Measurements from ENCODE around the gene APRT.

The APRT gene

DNA sequence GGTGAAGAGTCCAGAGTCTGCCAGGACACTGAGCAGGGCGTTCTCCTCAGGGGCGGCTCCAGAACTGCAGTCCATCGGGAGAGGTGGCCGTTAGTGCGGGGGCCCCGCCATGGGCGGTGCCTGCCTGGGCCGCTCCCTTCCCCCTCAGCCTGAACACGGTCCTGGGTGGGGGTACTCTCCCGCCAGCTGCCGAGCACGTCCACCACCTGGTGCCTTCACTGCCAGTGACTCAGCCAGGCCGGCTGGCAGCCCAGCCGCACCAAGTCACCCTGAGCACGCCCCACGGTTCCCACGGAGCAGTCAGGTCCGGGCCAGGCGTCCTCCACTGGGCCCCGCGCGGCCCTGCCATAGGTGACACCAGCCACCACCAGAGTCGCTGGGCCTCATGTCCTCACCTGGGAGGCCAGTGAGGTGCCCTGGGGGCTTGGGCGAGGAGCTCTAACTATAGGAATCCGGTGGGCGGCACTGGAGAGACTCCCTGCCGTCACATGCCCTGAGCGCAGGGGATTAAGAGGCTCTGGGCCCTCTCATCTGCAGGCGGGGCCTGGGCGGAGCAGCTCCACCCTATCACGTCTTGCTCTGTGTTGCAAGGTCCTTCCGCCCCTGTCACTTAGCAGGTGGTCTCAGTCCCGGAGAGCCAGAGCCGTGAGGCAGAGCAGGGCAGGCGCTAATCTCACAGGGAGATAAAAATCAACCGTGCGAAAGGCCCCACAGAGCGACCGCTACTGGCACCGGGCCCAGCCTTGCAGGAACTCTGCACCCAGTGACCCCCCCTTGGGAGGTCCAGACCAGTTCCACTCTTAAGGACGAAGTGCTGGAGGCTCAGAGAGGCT lies 41.1 kb downstream of the APRT start:
- no peak for DNase-seq

DNA sequence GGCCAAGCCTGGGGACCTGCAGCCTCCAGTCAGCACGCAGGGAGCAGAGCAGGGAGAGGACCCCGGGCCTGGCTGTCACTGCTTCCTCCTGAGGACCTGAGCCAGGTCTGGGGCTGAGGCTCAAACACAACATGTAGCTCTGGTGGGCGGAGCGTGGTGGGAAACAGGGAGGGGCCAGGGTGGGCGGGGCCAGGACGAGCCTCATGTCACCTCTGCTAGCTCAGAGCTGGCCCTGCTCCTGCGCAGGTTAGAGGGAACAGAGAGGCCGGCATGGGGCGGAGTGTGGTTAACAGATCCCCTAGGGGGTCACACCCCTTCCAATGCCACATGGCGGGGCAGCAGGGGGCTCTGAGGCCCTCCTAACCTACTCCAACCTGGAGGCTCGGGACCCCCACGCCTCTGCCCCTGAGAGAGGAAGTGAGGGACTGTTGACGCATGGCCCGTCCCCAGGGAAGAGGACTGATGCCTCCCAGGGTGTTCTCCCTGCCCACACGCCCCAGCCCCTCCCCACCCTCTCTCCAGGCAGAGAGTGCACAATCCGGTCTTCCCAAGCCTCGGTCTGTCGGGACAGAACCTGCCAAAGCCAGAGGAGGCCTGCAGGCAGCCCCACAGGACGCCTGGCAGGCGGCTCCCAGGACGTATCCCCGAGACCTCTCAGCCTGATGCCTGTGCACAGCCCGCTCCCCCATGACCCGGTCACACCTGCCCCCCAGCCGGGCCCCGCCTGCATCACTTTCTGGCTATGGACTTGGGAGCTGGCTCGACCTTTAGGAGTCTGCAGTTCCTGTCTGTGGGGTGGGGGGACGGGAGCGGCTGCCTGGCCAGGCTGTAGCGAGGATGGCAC lies 41.9 kb downstream of the APRT start:
- no peak for DNase-seq

GRCh38 chr16:88768071-88768783 lies 43.5 kb downstream of the APRT start:
- DNase-seq, result peak; percentile 45

DNA sequence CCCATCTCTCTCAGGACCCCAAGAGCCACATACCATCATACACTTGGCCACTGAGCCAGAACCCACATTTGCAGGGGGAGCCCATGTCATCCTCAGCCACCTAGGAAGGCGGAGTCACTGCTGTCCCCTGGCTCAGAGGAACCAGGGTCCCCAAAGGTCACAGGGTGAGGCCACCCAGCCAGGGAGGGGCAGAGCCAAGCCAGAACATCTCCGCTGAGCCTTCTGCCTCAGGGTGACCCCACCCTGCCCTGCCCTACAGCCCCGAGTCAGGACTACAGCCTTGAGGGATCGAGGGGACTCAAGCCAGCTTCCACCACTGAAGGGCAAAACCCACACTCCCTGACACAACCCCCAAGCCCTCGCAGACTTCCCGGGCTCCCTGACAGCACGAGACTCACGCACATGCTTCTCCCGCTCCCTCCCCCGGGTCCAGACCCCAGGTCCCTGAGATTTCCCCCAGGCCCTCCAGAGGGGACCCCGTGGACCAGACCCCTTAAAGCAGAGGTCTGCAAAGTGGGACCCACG lies 44.1 kb downstream of the APRT start:
- no peak for DNase-seq

- no peak for DNase-seq
Observed at GRCh38 chr16:88766975-88767374, 44.8 kb downstream of the APRT start.

GRCh38 chr16:88764913-88765349 lies 46.8 kb downstream of the APRT start:
- no peak for DNase-seq

GRCh38 chr16:88764080-88764479 lies 47.6 kb downstream of the APRT start:
- no peak for DNase-seq

GRCh38 chr16:88763502-88764053 lies 48.1 kb downstream of the APRT start:
- no peak for DNase-seq

DNA sequence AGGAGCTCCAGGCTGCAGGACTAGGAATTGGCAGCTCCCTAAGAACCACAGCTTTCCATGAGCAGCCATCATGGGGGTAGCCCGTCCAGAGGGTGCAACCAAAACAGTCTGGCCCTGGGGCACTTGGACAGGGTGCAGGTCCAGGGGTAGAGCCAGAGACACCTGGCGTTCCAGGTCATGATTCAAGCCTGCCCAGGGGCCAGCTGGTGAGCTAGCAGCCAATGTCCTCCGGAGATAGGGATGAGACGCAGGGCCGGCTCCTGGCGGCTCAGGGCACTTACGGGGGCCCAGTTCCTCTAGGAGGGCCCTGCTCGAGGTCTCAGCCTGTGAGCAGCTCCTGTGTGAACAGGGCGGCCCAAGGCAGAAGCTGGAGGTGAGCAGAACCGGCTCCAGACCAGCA lies 48.8 kb downstream of the APRT start:
- DNase-seq, result no peak

DNA sequence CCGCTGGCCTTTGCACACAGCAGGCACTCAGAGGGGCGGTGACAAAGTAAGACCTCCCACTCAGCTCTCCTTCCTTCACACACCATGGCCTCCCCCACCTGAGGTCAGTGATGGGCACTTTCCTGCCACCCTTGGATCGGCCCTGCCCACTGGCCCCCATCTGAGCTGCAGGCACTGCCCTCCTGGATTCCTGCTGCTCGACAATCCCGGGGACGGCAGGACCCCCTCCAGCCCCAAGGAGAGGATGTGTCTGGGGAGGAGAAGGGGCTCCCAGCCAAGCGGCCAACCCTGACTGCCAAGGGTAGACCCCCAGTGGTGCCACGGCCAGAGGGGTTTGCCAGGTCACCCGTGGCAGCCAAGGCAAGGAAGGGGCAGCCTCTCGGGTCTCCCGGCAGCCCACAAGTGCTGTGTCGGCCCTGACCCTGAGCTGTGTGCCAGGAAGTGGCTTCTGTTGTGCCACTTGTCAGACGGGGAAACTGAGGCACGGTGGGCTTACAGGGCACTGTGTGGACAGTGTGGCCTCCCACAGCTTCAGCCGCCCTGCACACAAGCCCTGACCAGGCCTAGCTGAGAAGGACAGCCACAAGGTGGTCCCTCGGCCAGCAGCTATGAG lies 49.4 kb downstream of the APRT start:
- no peak for DNase-seq

DNA sequence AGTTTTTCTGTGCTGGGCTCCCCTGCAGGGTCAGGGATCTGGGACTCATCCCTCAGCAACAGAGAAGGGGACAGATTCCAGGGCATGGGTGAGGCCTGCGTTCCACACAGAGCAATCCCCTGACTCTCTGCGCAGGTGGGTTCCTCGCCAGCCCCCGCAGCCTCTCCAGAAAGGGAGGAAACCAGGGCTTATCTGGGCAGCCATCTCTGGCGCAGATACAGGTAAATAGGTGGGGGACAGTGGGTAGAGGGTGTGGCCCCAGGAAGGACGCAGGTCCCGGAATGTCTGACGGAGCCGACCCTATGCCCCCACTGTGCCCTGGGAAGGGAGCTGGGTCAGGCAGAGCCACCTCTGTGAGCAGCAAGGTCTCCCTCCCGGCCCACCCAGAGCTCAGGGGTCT lies 49.9 kb downstream of the APRT start:
- no peak for DNase-seq

DNA sequence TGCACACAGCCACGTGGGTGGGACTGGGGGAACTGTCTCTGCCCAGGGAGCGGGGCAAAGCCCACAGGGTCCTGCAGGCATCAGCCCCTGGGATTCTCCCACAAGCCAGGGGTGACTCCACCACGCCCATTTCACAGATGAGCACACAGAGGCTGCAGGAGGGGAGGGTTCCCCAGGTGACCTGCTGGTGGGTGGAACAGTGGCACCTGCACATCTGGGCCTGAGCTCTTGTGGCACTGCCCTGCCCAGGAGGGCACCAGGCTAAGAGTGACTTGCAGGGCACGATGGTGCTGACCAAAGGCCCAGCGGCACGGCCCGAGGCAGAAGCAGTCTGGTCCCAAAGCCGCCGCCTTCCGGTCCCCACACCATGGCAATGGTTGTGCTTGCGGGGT lies 50.6 kb downstream of the APRT start:
- DNase-seq, result no peak

DNA sequence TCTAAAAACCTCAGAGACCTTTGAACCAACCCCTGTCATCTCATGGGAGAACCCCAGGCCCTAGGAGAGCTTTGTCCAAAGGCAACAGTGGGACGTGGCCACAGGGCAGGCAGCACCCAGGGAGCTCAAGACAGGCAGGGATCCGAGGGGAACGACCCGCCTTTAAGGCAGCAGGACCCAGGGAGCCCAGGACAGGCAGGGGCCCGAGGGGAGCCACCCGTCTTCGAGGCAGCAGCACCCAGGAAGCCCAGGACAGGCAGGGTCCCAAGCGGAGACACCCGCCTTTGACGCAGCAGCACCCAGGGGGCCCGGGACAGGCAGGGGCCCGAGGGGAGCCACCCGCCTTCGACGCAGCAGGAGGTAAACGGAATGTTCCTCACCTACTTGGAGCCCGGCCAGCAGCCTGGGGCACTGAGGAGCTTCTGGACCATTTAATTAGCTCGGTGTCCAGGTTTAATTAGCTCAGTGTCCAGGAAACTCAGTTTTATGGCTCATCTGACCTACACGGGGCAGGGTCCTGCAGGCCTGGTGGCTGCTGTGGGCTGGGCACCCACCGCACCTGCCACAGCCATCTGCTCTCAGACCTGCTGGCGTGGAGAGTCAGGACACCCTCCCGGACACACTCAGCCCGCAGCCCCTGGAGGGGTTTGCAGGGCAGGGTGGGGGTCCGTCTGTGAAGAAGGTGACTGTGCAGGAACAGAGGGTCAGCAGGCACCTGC lies 51.1 kb downstream of the APRT start:
- no peak for DNase-seq

DNA sequence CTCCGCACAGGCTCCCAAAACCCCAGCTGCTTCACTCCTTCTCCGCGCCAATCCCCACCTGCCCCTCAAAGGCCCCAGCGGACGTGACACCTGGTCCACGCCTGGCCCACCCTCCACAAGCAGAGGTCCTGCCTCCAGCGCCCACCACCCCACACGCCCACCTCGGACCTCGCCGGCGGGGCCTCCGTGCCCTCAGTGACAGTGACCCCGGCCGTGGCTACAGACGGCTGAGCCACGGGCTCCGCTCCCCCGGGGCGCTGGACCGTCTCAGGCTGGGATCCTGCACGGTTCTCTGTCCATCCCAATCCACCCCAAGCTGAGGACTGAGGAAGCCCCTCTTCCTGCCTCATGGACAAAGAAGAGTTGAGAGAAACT lies 51.8 kb downstream of the APRT start:
- no peak for DNase-seq

Data from NCI-H1092 (cell line).